OCI-LY7 (cell line): ENCODE measurements around the gene LUM. TPM values are rescaled to one million over a fixed set of nuclear protein-coding genes. Genes with fewer than 3 reads are reported as not detected.

ENCODE experiments used
- BruUV-seq: library from RNA; stranded (reverse); fragments of 400-500 nt; replicated peaks from 2 replicates; lab custom pipeline; 2021; lab: Mats Ljungman, UMichigan
- CTCF ChIA-PET: fragments of 300-600 bp; sonication (Branson Sonifier 250); formaldehyde crosslinking; loops from one replicate; lab custom pipeline; 2022; ENCODE audit warnings: antibody characterized with exemption; ENCODE audit not compliant: unreplicated experiment; lab: Charles Lee
- POLR2A ChIA-PET: fragments of 300-600 bp; sonication (Branson Sonifier 250); formaldehyde crosslinking; loops from one replicate; lab custom pipeline; 2022; ENCODE audit warnings: antibody characterized with exemption; lab: Charles Lee
- DNase-seq: peaks from one replicate; pipeline ENCODE4 v3.0.0-alpha.2; 2015; ENCODE audit warnings: low spot score
- H2AFZ ChIP-seq: fragments of 200-600 bp; sonication (generic), shearing (Covaris generic); 2 replicates; pipeline ENCODE4 v1.6.1; 2014; ENCODE audit warnings: mild to moderate bottlenecking, antibody characterized with exemption, low read length, moderate library complexity
- H3K27ac ChIP-seq: fragments of 200-600 bp; sonication (generic); 2 replicates; pipeline ENCODE4 v1.5.1; 2014; ENCODE audit warnings: mixed run types, low read depth, mild to moderate bottlenecking, moderate library complexity, low read length, inconsistent platforms; ENCODE audit not compliant: poor library complexity, severe bottlenecking
- H3K36me3 ChIP-seq: fragments of 200-600 bp; sonication (generic); 2 replicates; pipeline ENCODE4 v1.6.1; 2014; ENCODE audit warnings: mild to moderate bottlenecking, antibody characterized with exemption, low read length, moderate library complexity, mixed read lengths; ENCODE audit not compliant: insufficient read depth
- H3K4me1 ChIP-seq: fragments of 200-600 bp; sonication (generic); 2 replicates; pipeline ENCODE4 v1.5.1; 2014; ENCODE audit warnings: mild to moderate bottlenecking, low read length; ENCODE audit not compliant: insufficient read depth, poor library complexity, severe bottlenecking
- H3K4me2 ChIP-seq: fragments of 200-600 bp; sonication (generic); 2 replicates; pipeline ENCODE4 v1.6.1; 2014; ENCODE audit warnings: mild to moderate bottlenecking, low read length
- H3K4me3 ChIP-seq: fragments of 200-600 bp; sonication (generic); 2 replicates; pipeline ENCODE4 v1.5.1; 2014; ENCODE audit warnings: mild to moderate bottlenecking, low read depth, low read length; ENCODE audit not compliant: poor library complexity, severe bottlenecking
- H3K79me2 ChIP-seq: fragments of 200-600 bp; sonication (generic); 2 replicates; pipeline ENCODE4 v1.6.1; 2016; ENCODE audit warnings: low read depth, mild to moderate bottlenecking, low read length, moderate library complexity, mixed read lengths; ENCODE audit not compliant: insufficient read depth
- H3K9me2 ChIP-seq: fragments of 200-600 bp; sonication (generic); 2 replicates; pipeline ENCODE4 v1.6.1; 2016; ENCODE audit warnings: mild to moderate bottlenecking, low read length, mixed read lengths; ENCODE audit not compliant: insufficient read depth
- H3K9me3 ChIP-seq: fragments of 200-600 bp; sonication (generic); 2 replicates; pipeline ENCODE4 v1.6.1; 2014; ENCODE audit warnings: mild to moderate bottlenecking, mixed run types, low read length, mixed read lengths
- H4K20me1 ChIP-seq: fragments of 200-600 bp; sonication (generic); 2 replicates; pipeline ENCODE4 v1.6.1; 2014; ENCODE audit warnings: mild to moderate bottlenecking, antibody characterized with exemption, low read length, moderate library complexity, mixed read lengths; ENCODE audit not compliant: insufficient read depth
- CTCF ChIP-seq: fragments of 200-600 bp; sonication (generic); conservative IDR thresholded peaks from 2 replicates; pipeline ENCODE4 v1.5.1; 2014; ENCODE audit warnings: mild to moderate bottlenecking, antibody characterized with exemption, low read length, moderate library complexity, mixed read lengths
- EZH2phosphoT487 ChIP-seq: fragments of 200-600 bp; sonication (generic); IDR thresholded peaks from 2 replicates; pipeline ENCODE4 v1.6.1; 2018; ENCODE audit warnings: low read depth, borderline replicate concordance, mild to moderate bottlenecking, mixed run types, antibody characterized with exemption, low read length, moderate library complexity, mixed read lengths
- intact Hi-C: fragments of 100-400 bp; cut with micrococcal nuclease; formaldehyde crosslinking; loops from one replicate; pipeline ENCODE4 v1.10.0; 2022; ENCODE audit not compliant: unreplicated experiment
- total RNA-seq, 2 experiments: library from RNA; depleted of rRNA in 1 of 2; stranded (reverse); fragments of >200 nt in 1 of 2; shearing (Covaris generic) in 1 of 2; gene quantifications; 2 replicates each; pipeline ENCODE4 v1.2.3, GENCODE V29; 2014 to 2022

Gene LUM
- total RNA-seq, 2 experiments from 2014 or later = not detected

- ChIA-PET CTCF (no interaction called here), POLR2A (no interaction called here)
- no peak overlapping the region for H3K4me3 ChIP-seq
- TF ChIP-seq EZH2phosphoT487 = no peak
- no peak for TF ChIP-seq CTCF
- H4K20me1 ChIP-seq = no peaks in the 10 kb centered on the region
- no peak overlapping the region for H3K4me2 ChIP-seq
- no peak for DNase-seq
- no peak overlapping the region for H2AFZ ChIP-seq
- H3K9me3 ChIP-seq = no peaks in the 10 kb centered on the region
- no peaks in the 10 kb centered on the region for H3K79me2 ChIP-seq
- intact Hi-C loops = no loop called here
- no peaks in the 10 kb centered on the region for H3K4me1 ChIP-seq
- H3K9me2 ChIP-seq = no peaks in the 10 kb centered on the region
- no TSS peak for BruUV-seq
- H3K27ac ChIP-seq = no peak overlapping the region
- no peaks in the 10 kb centered on the region for H3K36me3 ChIP-seq
Measured at GRCh38 chr12:91119089-91119488, 7.8 kb upstream of the LUM start.

- no peaks in the 10 kb centered on the region for H3K36me3 ChIP-seq
- no peak overlapping the region for H3K4me2 ChIP-seq
- no peaks in the 10 kb centered on the region for H3K9me2 ChIP-seq
- ChIA-PET CTCF (no interaction called here), POLR2A (no interaction called here)
- H3K4me1 ChIP-seq = no peaks in the 10 kb centered on the region
- no peak overlapping the region for H3K27ac ChIP-seq
- DNase-seq = no peak
- H3K79me2 ChIP-seq = no peaks in the 10 kb centered on the region
- intact Hi-C loops = no loop called here
- H4K20me1 ChIP-seq = no peaks in the 10 kb centered on the region
- no TSS peak for BruUV-seq
- H3K4me3 ChIP-seq = no peak overlapping the region
- H3K9me3 ChIP-seq = no peaks in the 10 kb centered on the region
- TF ChIP-seq EZH2phosphoT487 = no peak
- TF ChIP-seq CTCF = no peak
- no peak overlapping the region for H2AFZ ChIP-seq
Measured at GRCh38 chr12:91113621-91114020, 2.3 kb upstream of the LUM start.

- no peaks in the 10 kb centered on the region for H3K9me2 ChIP-seq
- no TSS peak for BruUV-seq
- no peak overlapping the region for H2AFZ ChIP-seq
- H3K27ac ChIP-seq = no peak overlapping the region
- no peak overlapping the region for H3K4me2 ChIP-seq
- no peaks in the 10 kb centered on the region for H3K9me3 ChIP-seq
- intact Hi-C loops = no loop called here
- TF ChIP-seq EZH2phosphoT487 = no peak
- TF ChIP-seq CTCF = no peak
- no peak overlapping the region for H3K4me3 ChIP-seq
- H4K20me1 ChIP-seq = no peaks in the 10 kb centered on the region
- no peaks in the 10 kb centered on the region for H3K36me3 ChIP-seq
- CTCF ChIA-PET = no interaction called here
- DNase-seq = no peak
- POLR2A ChIA-PET = no interaction called here
- H3K79me2 ChIP-seq = no peaks in the 10 kb centered on the region
- H3K4me1 ChIP-seq = no peaks in the 10 kb centered on the region
Measured at GRCh38 chr12:91110311-91110924, 876 bp downstream of the LUM start.
